GM12891 (cell line): ENCODE results near the gene CPED1.

Experiments used
- POLR2A ChIP-seq: IDR thresholded peaks from 2 replicates; pipeline ENCODE4 v1.6.1; 2011; ENCODE audit warnings: low read depth, low read length, control low read depth
- TAF1 ChIP-seq: IDR thresholded peaks from 2 replicates; pipeline ENCODE4 v1.6.1; 2011; ENCODE audit warnings: low read depth, low read length, control low read depth

DNA sequence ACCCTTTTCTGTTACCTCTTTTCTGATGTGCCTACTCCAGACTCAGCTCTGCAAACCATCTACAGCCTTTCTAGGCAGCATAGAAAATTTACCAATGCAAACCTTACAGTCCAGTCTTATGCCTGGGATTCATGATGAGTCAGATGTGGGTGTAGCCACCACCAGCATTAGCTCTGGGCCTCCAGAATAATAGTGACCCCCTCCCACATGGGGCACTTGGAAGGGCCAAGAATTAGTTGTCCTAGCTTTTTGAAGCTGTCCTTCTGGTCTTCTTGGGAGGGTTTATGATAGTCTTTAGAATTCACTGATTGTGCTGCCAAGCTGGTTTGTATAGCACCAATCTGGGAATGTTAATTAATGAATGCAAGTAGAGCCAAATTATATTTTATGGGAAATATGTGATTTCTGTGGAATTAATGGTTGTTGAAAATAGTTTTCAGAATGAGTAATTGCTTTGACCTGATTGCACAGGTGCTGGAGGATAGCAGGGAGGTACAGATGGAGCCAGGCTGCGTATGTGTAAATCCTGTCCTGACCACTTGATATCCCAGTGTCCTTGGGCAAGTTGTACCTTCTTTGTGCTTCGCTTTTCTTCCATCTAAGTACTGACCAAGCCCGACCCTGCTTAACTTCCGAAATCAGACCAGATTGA, 94.8 kb downstream of the CPED1 start:
- TF ChIP-seq POLR2A (no peak), TAF1 (no peak)
